ENCODE results near the gene CTNNBL1.

GRCh38 chr20:37804584-37805566 is 111.0 kb downstream of the CTNNBL1 start:
- TF ChIP-seq POLR2A (IDR thresholded peaks at IDR 0.05; ENCODE audit: extremely low read depth, insufficient read length), result no peak
- no peak for TF ChIP-seq CTCF (IDR thresholded peaks at IDR 0.05; ENCODE audit: low read depth, low read length)

Data from NB4 (cell line).